H9 (cell line): ENCODE data around the gene PDHX. TPM values are rescaled to one million over a fixed set of nuclear protein-coding genes. Genes with fewer than 3 reads are reported as not detected.

ENCODE experiments used
- DNase-seq: peaks from one replicate; pipeline ENCODE4 v3.0.0-alpha.2; 2017
- H2AFZ ChIP-seq: one replicate; pipeline ENCODE4 v1.6.1; 2013; ENCODE audit warnings: mild to moderate bottlenecking, low read length, control low read depth, moderate library complexity
- H2AK5ac ChIP-seq: 2 replicates; pipeline ENCODE4 v1.6.1; 2013; ENCODE audit warnings: low read length, control low read depth, mixed read lengths; ENCODE audit not compliant: insufficient read length
- H2BK120ac ChIP-seq: one replicate; pipeline ENCODE4 v1.6.1; 2013; ENCODE audit warnings: low read depth, mild to moderate bottlenecking, low read length, control low read depth, inconsistent platforms; ENCODE audit not compliant: poor library complexity, severe bottlenecking
- H2BK12ac ChIP-seq: 2 replicates; pipeline ENCODE4 v1.6.1; 2013; ENCODE audit warnings: low read length, control low read depth, mixed read lengths, low read depth; ENCODE audit not compliant: insufficient read length
- H2BK15ac ChIP-seq: 2 replicates; pipeline ENCODE4 v1.6.1; 2013; ENCODE audit warnings: low read depth, low read length, control low read depth
- H2BK20ac ChIP-seq: one replicate; pipeline ENCODE4 v1.6.1; 2013; ENCODE audit warnings: low read depth, mild to moderate bottlenecking, low read length, control low read depth, inconsistent platforms; ENCODE audit not compliant: poor library complexity, severe bottlenecking
- H2BK5ac ChIP-seq: 2 replicates; pipeline ENCODE4 v1.6.1; 2013; ENCODE audit warnings: low read length, control low read depth, mixed read lengths; ENCODE audit not compliant: insufficient read length
- H3K14ac ChIP-seq: 2 replicates; pipeline ENCODE4 v1.6.1; 2013; ENCODE audit warnings: low read length, control low read depth; ENCODE audit not compliant: insufficient read depth
- H3K18ac ChIP-seq: 2 replicates; pipeline ENCODE4 v1.6.1; 2013; ENCODE audit warnings: low read depth, mild to moderate bottlenecking, mixed read lengths, low read length, control low read depth; ENCODE audit not compliant: insufficient read length
- H3K23ac ChIP-seq: 2 replicates; pipeline ENCODE4 v1.6.1; 2013; ENCODE audit warnings: low read length, control low read depth, mixed read lengths, low read depth; ENCODE audit not compliant: insufficient read length
- H3K23me2 ChIP-seq: 2 replicates; pipeline ENCODE4 v1.6.1; 2013; ENCODE audit warnings: low read depth, mild to moderate bottlenecking, mixed read lengths, low read length, control low read depth; ENCODE audit not compliant: insufficient read length, poor library complexity, severe bottlenecking
- H3K27ac ChIP-seq: 2 replicates; pipeline ENCODE4 v1.5.1; 2013; ENCODE audit warnings: low read length, control low read depth, mixed read lengths, low read depth; ENCODE audit not compliant: insufficient read length
- H3K27me3 ChIP-seq: 2 replicates; pipeline ENCODE4 v1.6.1; 2013; ENCODE audit warnings: low read length, control low read depth, inconsistent platforms; ENCODE audit not compliant: insufficient read depth
- H3K4ac ChIP-seq: 2 replicates; pipeline ENCODE4 v1.6.1; 2013; ENCODE audit warnings: low read depth, mild to moderate bottlenecking, control low read depth, inconsistent platforms, low read length, moderate library complexity
- H3K4me1 ChIP-seq: 2 replicates; pipeline ENCODE4 v1.6.1; 2013; ENCODE audit warnings: low read length, control low read depth, inconsistent platforms; ENCODE audit not compliant: insufficient read depth
- H3K4me2 ChIP-seq: 2 replicates; pipeline ENCODE4 v1.6.1; 2013; ENCODE audit warnings: low read length, control low read depth, mixed read lengths; ENCODE audit not compliant: insufficient read length, insufficient read depth
- H3K56ac ChIP-seq: 2 replicates; pipeline ENCODE4 v1.6.1; 2013; ENCODE audit warnings: low read depth, mild to moderate bottlenecking, mixed read lengths, low read length, control low read depth; ENCODE audit not compliant: insufficient read length
- H3K79me1 ChIP-seq: 2 replicates; pipeline ENCODE4 v1.6.1; 2013; ENCODE audit warnings: low read depth, mild to moderate bottlenecking, moderate library complexity, low read length, control low read depth, inconsistent platforms; ENCODE audit not compliant: insufficient read depth, poor library complexity, severe bottlenecking
- H3K79me2 ChIP-seq: 2 replicates; pipeline ENCODE4 v1.6.1; 2013; ENCODE audit warnings: low read length, control low read depth, inconsistent platforms; ENCODE audit not compliant: insufficient read depth
- H3K9ac ChIP-seq: 2 replicates; pipeline ENCODE4 v1.6.1; 2013; ENCODE audit warnings: low read length, control low read depth, mixed read lengths; ENCODE audit not compliant: insufficient read length; ENCODE audit errors: extremely low read depth
- H3K9me3 ChIP-seq: one replicate; pipeline ENCODE4 v1.6.1; 2013; ENCODE audit warnings: low read depth, low read length, inconsistent platforms; ENCODE audit not compliant: control insufficient read depth
- H3T11ph ChIP-seq: one replicate; pipeline ENCODE4 v1.6.1; 2013; ENCODE audit warnings: mild to moderate bottlenecking, low read length, control low read depth, inconsistent platforms
- H4K20me1 ChIP-seq: one replicate; pipeline ENCODE4 v1.6.1; 2013; ENCODE audit not compliant: control insufficient read depth, insufficient read length, insufficient read depth
- H4K5ac ChIP-seq: 2 replicates; pipeline ENCODE4 v1.6.1; 2013; ENCODE audit warnings: low read depth, mild to moderate bottlenecking, mixed read lengths, low read length, control low read depth; ENCODE audit not compliant: insufficient read length
- H4K8ac ChIP-seq: replicated peaks from 2 replicates; pipeline ENCODE4 v1.6.1; 2013; ENCODE audit warnings: low read length, control low read depth, mixed read lengths, low read depth; ENCODE audit not compliant: insufficient read length
- H4K91ac ChIP-seq: 2 replicates; pipeline ENCODE4 v1.6.1; 2013; ENCODE audit warnings: low read depth, mild to moderate bottlenecking, moderate library complexity, mixed read lengths, low read length, control low read depth; ENCODE audit not compliant: insufficient read length
- H3K27ac Mint-ChIP-seq, 3 experiments: 2 replicates in 2 of 3; 3 replicates in 1 of 3; pipeline ENCODE4 v1.8.0; 2020 to 2021; ENCODE audit warnings: mixed read lengths in 3 of 3, mild to moderate bottlenecking in 1 of 3, moderate library complexity in 1 of 3
- H3K27me3 Mint-ChIP-seq: 2 replicates; pipeline ENCODE4 v1.8.0; 2021; ENCODE audit warnings: low read depth, mild to moderate bottlenecking, moderate library complexity, mixed read lengths
- H3K36me3 Mint-ChIP-seq, 3 experiments: 2 replicates in 2 of 3; 3 replicates in 1 of 3; pipeline ENCODE4 v1.8.0; 2020 to 2021; ENCODE audit warnings: low read depth in 3 of 3, mixed read lengths in 3 of 3; ENCODE audit not compliant: insufficient read depth in 1 of 3
- H3K4me1 Mint-ChIP-seq, 2 experiments: 2 replicates each; pipeline ENCODE4 v1.8.0; 2020; ENCODE audit warnings: mixed read lengths in 2 of 2
- H3K4me3 Mint-ChIP-seq, 2 experiments: 2 replicates in 1 of 2; 3 replicates in 1 of 2; pipeline ENCODE4 v1.8.0; 2020 to 2021; ENCODE audit warnings: mild to moderate bottlenecking in 2 of 2, mixed read lengths in 2 of 2, moderate library complexity in 1 of 2
- H3K9me3 Mint-ChIP-seq, 2 experiments: 2 replicates in 1 of 2; 3 replicates in 1 of 2; pipeline ENCODE4 v1.8.0; 2020; ENCODE audit warnings: mild to moderate bottlenecking in 2 of 2, mixed read lengths in 2 of 2, moderate library complexity in 1 of 2
- CTCF ChIP-seq: fragments of 200-600 bp; sonication (generic); conservative IDR thresholded peaks from 3 replicates; pipeline ENCODE4 v1.8.0; 2021; ENCODE audit warnings: antibody characterized with exemption, mild to moderate bottlenecking
- WGBS: extraction: QIAGEN DNeasy Blood & Tissue Kit; methylation state at CpG from one replicate; pipeline ENCODE4 v1.1.7; 2013; ENCODE audit warnings: missing lambda C conversion rate, low lambda C conversion rate, mixed read lengths; ENCODE audit not compliant: insufficient read length; ENCODE audit errors: extremely low coverage; 5-methylcytosine and 5-hydroxymethylcytosine counted together
- total RNA-seq: library from RNA; stranded (reverse); gene quantifications from 2 replicates; pipeline ENCODE4 v1.2.1, GENCODE V29; 2021

PDHX gene
- total RNA-seq, 1 experiment from 2014 or later = 40.1 TPM

GRCh38 chr11:35035894-35036408 lies 119.5 kb downstream of the PDHX start:
- no peak overlapping the region for H2AFZ ChIP-seq
- H4K91ac ChIP-seq = no peak overlapping the region
- H3K4ac ChIP-seq = no peak overlapping the region
- H2BK12ac ChIP-seq = no peak overlapping the region
- H3K4me1 ChIP-seq = no peaks in the 10 kb centered on the region; the same call in 1 of the 2 replicates
- no peaks in the 10 kb centered on the region; the same call in 1 of the 2 replicates for H3K79me2 ChIP-seq
- H4K5ac ChIP-seq = no peak overlapping the region
- H3K9me3 ChIP-seq = no peaks in the 10 kb centered on the region
- no peak overlapping the region for H3K27ac Mint-ChIP-seq
- no peak overlapping the region for H3K9ac ChIP-seq
- H4K20me1 ChIP-seq = no peaks in the 10 kb centered on the region
- no peaks in the 10 kb centered on the region for H3K9me3 Mint-ChIP-seq
- no peak overlapping the region for H3K23ac ChIP-seq
- no peak overlapping the region for H4K8ac ChIP-seq
- H2BK20ac ChIP-seq = no peak overlapping the region
- no peak overlapping the region for H3K27ac ChIP-seq
- H2AK5ac ChIP-seq = no peak overlapping the region
- no peak overlapping the region for H3K14ac ChIP-seq
- H2BK120ac ChIP-seq = no peak overlapping the region
- H2BK5ac ChIP-seq = no peak overlapping the region
- no peak overlapping the region for H3T11ph ChIP-seq
- H3K23me2 ChIP-seq = no peaks in the 10 kb centered on the region
- H3K79me1 ChIP-seq = no peaks in the 10 kb centered on the region
- H3K4me3 Mint-ChIP-seq = no peak overlapping the region
- no peak for DNase-seq
- no peak overlapping the region for H3K56ac ChIP-seq
- no peak for TF ChIP-seq CTCF
- no peak overlapping the region for H3K4me2 ChIP-seq
- no peaks in the 10 kb centered on the region for H3K27me3 ChIP-seq
- WGBS = no CpG with 5 or more reads among the region's 3 CpGs
- H3K18ac ChIP-seq = no peak overlapping the region
- no peaks in the 10 kb centered on the region for H3K36me3 Mint-ChIP-seq
- peaks cover 5% of the 10 kb centered on the region in 2 experiments for H3K4me1 Mint-ChIP-seq
- H2BK15ac ChIP-seq = no peak overlapping the region
- peaks cover 3% of the 10 kb centered on the region; the same call in 1 of the 2 replicates for H3K27me3 Mint-ChIP-seq
